NCI-H1436 treated with DMSO at 0.1 percent for 48 hours (cell line): Measurements from ENCODE around the gene PER1.

ENCODE experiments used
- DNase-seq: peaks from one replicate; lab custom pipeline; 2025; lab: John Stamatoyannopoulos, UW

The PER1 gene

GRCh38 chr17:8096541-8096940 is 55.7 kb downstream of the PER1 start:
- DNase-seq, result no peak

DNA sequence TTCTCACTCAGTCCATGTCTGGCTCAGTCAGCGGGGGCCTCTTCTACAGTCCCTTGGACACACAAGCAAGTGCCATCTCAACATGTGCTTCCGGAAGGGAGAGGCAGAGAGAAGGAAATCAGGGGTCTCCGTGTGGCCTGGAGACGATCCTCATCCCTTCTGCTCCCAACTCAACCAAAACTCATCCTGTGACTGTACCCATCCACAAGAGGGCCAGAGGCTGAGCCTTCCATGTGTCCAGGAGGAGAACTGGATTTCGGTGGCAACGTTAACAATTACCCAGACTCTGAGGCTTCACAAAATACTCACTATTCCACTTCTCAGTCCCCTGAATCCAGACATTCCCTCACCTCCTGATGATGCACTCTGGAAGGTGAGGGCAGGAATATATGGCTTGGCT is 56.8 kb downstream of the PER1 start:
- DNase-seq, result no peak

- DNase-seq, result no peak
Observed at GRCh38 chr17:8091033-8091687, 61.0 kb downstream of the PER1 start.
